Hematopoietic multipotent progenitor cell (in vitro differentiated cells): ENCODE measurements around the gene XIST. TPM values are rescaled to one million over a fixed set of nuclear protein-coding genes. Genes with fewer than 3 reads are reported as not detected.
A peak's percentile ranks its signal among the peaks of the same experiment; 100 is the strongest.
"Not testable (repeated sequence)": the region's sequence is repeated elsewhere in the genome, so short reads cannot be mapped to it uniquely, and the experiment has no call there.

Experiments
- DNase-seq, 3 donors: peaks; one replicate each; pipeline ENCODE4 v3.0.0-alpha.2; 2011 to 2015; ENCODE audit warnings: low read depth in 2 of 3, low spot score in 2 of 3
- total RNA-seq: library from RNA; depleted of rRNA; stranded (reverse); fragments of >200 nt; gene quantifications from one replicate; pipeline ENCODE4 v1.2.3, GENCODE V29; 2012

The XIST gene
- total RNA-seq, 1 donor = under 0.01 TPM

DNA sequence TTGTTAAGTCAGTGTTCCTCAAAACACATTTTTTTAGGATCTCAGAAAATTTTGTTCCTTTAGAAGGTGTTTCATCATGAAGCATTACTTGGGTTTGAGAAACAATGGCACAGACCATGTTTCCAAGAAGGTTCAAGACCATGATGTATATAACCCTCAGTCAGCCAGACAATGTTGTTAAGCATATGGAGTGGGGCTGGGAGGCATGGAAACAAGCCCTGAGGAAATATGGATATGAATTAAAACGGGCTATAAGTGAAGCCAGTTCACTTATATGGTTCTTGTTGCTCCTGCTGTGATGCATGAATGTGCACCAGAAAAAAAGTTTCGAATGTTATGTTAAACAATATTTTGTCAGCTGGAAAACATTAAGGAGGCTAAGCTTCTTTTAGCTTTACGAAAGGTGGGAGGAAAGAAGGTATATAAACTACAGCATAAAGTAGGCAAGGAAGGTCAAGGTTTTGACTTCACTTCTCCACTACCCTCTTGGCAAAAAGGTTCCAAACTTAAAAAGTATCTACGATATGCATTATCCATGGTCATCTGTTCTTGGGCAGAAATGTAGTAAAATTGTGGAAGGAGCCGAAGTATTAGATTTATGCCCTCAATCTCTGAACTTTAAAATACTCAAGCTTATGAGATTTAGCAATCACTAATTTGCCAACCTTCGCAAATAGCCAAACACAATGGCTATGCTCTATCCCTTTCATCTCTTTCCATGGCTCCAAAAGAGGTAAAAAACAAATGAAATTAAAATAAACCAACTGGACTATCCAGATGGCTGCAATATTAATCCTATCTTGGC is 12.2 kb downstream of the XIST start:
- no peak for DNase-seq

- no peak for DNase-seq
Observed at GRCh38 chrX:73839152-73839551, 13.4 kb downstream of the XIST start.

DNA sequence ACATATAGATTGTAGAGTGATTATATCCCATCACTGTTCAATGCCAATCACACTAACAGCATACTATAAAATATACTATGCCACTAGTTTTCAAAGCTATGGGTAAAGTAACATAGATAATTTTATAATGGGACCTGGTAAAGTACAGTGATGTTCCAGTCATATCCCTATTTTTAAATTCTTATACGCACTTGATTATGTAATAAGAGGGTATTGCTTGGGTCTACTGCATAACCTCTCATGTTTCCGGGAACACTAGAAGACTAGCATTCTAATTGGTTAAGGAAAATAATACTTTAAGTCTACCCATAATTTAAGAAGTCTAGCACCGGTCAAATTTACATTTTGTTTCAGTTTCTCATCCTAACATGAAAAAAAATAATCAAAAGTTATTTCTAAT is 14.4 kb downstream of the XIST start:
- no peak for DNase-seq

DNA sequence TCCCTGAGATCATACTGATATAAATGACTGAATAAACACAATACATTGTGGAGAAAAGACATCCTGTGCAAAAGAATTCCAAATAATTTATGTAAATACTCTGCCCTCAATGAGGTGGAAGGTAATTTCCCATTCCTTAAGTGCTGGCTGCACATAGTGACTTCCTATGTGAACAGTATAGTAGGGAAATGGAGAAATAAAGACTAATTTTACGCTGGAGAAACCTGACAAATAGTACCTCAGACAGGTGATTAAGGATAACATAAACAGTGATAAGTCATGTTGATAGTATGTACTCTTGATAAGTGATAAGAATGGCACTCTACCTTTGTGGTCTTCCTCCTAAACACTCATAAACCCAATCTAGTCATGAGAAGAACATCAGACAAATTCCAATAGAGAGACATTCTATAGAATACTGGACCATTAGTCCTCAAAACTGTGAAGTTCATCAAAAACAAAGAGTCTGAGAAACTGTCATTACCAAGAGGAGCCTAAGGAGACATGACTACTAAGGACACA is 15.5 kb downstream of the XIST start:
- no peak for DNase-seq

- no peak for DNase-seq
Observed at GRCh38 chrX:73834219-73834618, 18.3 kb downstream of the XIST start.

GRCh38 chrX:73832319-73832718 is 20.2 kb downstream of the XIST start:
- DNase-seq = no peak

- peak in 1 of 3 donors; percentile 3 for DNase-seq
Observed at GRCh38 chrX:73831500-73831899, 21.0 kb downstream of the XIST start.

GRCh38 chrX:73830489-73831414 is 21.8 kb downstream of the XIST start:
- DNase-seq = no peak

GRCh38 chrX:73829890-73830466 is 22.5 kb downstream of the XIST start:
- no peak for DNase-seq

GRCh38 chrX:73828080-73828720 is 24.3 kb downstream of the XIST start:
- DNase-seq = no peak

DNA sequence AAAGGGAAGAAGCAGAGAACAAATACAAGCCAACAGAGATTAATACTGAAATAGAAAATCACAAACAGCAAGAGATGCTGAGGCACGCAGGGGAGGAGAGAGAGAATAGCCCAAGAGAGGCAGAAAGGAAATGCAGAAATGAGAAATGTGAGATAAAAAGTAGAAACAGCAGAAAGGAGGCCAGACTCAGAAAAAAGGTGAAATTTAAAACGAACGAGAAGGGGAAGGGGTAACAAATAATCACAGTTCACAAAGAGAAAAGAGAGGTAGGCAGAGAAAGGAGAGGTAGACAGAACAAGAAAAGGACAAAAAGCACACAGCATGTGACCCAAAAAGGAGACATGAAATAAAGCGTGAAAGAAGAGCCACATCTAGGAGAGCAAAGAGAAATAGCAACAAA is 25.1 kb downstream of the XIST start:
- DNase-seq = no peak

- DNase-seq = no peak
Observed at GRCh38 chrX:73826996-73827395, 25.5 kb downstream of the XIST start.

- DNase-seq = no peak
Observed at GRCh38 chrX:73825569-73825968, 26.9 kb downstream of the XIST start.

GRCh38 chrX:73823473-73824004 is 29.0 kb downstream of the XIST start:
- DNase-seq = no peak

GRCh38 chrX:73822775-73823174 is 29.7 kb downstream of the XIST start:
- no peak for DNase-seq

- no peak for DNase-seq
Observed at GRCh38 chrX:73821921-73822559, 30.5 kb downstream of the XIST start.

GRCh38 chrX:73819864-73820558 is 32.5 kb downstream of the XIST start:
- not testable (repeated sequence) for DNase-seq

DNA sequence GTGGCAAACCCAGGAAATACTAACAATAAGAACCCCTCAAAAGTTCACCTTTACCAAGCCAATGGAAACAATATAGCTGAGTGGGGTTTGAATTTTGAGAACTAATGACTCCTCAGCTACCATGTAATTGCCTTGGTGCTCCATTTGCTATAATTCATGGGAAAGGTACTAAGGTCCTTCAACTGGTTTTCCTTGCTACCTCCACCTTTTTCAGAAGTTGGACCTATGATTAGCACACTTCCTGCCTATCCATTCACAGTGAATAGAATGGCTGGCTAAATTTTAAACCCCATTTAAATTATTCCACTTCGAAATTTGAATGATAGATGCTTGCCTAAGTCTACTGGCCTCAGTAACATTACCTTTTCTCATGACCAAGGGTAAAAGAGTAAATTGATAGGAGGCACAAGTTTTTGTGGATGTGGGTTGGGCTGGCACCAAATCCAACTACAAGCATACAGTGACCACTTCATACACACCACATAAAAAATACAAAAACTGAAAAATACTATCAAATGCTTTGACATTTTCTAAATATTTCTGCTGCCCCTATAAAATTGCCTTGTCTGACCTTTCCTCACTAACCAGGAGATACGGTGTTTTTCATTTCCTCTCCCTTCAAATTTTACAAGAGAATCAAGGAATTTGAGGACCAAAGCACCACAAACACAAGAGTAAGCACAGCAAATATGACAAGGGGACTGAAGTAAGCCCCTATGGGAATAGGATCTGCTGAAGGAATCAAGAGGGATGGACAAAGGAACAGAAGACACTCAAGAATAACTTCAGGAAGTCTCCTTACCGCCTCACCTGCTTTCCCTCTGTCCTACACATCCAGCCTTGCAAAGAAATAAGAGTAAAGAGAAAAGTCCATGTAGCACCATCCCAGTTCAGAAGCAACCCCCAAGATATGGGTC is 34.1 kb downstream of the XIST start:
- DNase-seq = no peak
